ENCODE results near the gene TGM2. TPM values are rescaled to one million over a fixed set of nuclear protein-coding genes. Genes with fewer than 3 reads are reported as not detected.
A peak's percentile ranks its signal among the peaks of the same experiment; 100 is the strongest.

TGM2 gene
- total and polyA plus RNA-seq, 12 donors: 146 to 993 (median 463) TPM

DNA sequence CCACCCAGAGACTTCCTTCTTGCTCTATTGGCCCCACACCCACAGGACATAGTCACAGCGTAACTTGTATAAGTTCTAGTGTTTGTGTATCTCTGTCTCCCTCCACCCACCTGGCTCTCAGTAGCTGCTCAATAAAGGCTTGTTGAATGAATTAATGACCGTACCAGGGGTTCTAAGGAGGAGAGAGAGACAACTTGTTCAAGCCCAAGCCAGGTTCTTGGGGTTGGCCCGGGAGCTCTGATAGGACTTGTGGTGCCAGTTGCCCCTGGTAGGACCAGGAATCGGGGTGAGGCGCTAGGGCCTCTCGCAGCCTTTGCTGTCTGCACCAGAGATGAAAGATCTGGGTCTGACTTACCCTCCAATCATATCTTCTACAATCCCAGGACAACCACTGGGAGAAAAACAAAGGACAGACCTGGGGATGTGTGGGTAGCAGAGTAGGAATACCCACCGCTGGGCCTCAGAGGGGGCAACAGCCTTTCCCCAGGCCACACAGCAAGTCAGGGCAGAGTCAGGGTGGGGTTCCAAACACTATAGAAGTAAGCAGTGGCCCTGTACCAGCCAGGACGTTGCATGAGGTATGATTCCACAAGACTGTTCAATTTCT is 5.3 kb upstream of the TGM2 start:
- Histone ChIP-seq H3K27ac (peak overlapping the region in 8 of 10 donors; percentile 52 to 94 (median 73)), H3K4me1 (peaks cover 13 to 58% (median 26%) of the 10 kb centered on the region in 9 donors), H3K4me3 (no peak overlapping the region), H3K9me3 (no peaks in the 10 kb centered on the region), H3K36me3 (no peaks in the 10 kb centered on the region), H3K27me3 (no peaks in the 10 kb centered on the region)
- DNase-seq: no peak
- no peak for ATAC-seq
- 57 to 80% methylated on average over 8 of the region's 8 CpGs for WGBS, 2 donors
- no peak for TF ChIP-seq CTCF (IDR thresholded peaks at IDR 0.05)
- intact Hi-C loops (cut with DNase I): loop anchor here in 3 of 10 donors (2.0 to 5.0 kb wide), 4 partner anchors 37 to 62 kb away; no protein-coding TSS in a partner anchor

DNA sequence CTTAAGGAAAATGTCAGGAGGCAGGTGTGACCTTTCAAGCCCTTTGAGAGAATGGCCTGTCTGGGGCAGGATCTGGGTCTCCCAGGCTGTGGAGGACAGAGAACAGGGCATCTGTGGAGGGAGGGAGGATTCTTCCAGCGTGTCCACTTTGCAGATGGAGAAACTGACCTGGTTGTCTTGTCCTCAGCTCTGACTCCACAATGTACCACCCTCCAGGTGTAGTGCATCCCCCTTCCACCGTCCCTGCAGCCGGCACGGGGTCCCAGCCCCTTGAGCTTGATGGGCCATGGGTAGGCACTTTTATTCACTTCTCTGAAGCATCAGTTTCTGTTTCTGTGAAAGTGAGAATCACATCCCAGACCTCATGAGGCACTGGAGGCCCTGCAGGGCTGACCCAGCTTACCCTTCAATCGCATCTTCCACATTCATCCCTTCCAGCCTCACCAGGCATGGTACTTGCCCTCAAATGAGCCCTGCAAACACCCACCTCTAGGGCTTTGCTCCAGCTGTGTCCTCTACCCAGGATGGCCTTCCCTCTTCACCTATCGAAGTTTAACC is 4.6 kb upstream of the TGM2 start:
- no peak for DNase-seq
- no peak for ATAC-seq
- 94% methylated on average over 6 of the region's 6 CpGs for WGBS, 2 donors
- intact Hi-C loops (cut with DNase I): loop anchor here (2.0 to 5.0 kb wide), 9 partner anchors 38 to 602 kb away; no protein-coding TSS in a partner anchor
- H3K4me3 ChIP-seq: no peak overlapping the region
- H3K9me3 ChIP-seq: no peaks in the 10 kb centered on the region
- H3K4me1 ChIP-seq: peaks cover 13 to 64% (median 31%) of the 10 kb centered on the region in 9 donors
- no peak for TF ChIP-seq CTCF (IDR thresholded peaks at IDR 0.05)
- H3K36me3 ChIP-seq: no peaks in the 10 kb centered on the region
- peak overlapping the region in 7 of 10 donors; percentile 52 to 94 (median 75) for H3K27ac ChIP-seq
- H3K27me3 ChIP-seq: no peaks in the 10 kb centered on the region

DNA sequence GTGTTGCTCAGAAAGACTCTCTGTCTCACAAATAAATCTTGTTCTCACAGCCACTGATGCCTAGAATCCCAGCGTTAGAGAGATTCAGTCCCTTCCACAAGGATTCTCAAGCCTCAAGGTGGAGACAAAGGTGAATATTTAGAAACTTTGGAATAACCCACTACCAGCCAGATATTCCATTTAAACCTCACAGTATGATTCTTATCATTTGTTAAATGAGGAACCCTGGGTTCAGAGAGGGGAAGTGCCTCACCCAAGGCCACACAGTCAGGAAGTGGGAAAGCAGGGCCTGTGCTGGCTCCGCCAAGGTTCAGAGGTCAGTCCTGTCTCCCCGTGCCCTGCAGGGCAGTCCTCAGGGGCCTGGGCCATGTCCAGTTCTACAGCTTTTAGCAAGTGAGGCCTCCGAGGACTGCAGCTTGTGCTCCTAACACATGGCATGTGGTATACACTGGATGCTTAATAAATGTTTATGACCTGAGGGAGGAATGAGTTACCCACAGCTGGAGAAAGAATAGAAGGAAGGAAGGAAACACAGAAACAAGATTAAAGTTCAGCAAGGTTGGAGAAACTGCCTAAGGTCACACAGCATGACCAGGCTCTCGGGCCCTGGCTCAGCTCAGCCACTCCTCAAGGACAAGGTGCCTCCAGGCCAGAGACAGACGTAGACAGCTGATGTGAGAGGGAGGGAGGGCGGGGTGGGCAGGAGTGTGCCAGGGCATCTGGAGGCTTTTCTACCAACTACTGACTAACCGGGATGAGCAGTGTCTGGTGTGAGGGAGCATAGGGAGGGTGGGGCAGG is 3.9 kb upstream of the TGM2 start:
- H3K4me3 ChIP-seq: no peak overlapping the region
- H3K27ac ChIP-seq: peak overlapping the region in 8 of 10 donors; percentile 37 to 94 (median 73)
- H3K4me1 ChIP-seq: peaks cover 13 to 70% (median 31%) of the 10 kb centered on the region in 9 donors
- H3K36me3 ChIP-seq: no peaks in the 10 kb centered on the region
- H3K27me3 ChIP-seq: no peaks in the 10 kb centered on the region
- H3K9me3 ChIP-seq: no peaks in the 10 kb centered on the region
- ATAC-seq: peak in 1 of 8 donors; percentile 18
- peak in 1 of 9 donors; percentile 8 for TF ChIP-seq CTCF (IDR thresholded peaks at IDR 0.05)
- no peak for DNase-seq
- intact Hi-C loops (cut with DNase I): loop anchor here in 9 of 10 donors (5.0 kb wide), 7 partner anchors 48 to 602 kb away; no protein-coding TSS in a partner anchor
- 65 to 73% methylated on average over 8 of the region's 8 CpGs for WGBS, 2 donors
